GM18909 (cell line): ENCODE results near the gene LRRN4.

Experiments used
- ATAC-seq: cut with Tn5 transposase; IDR thresholded peaks from one replicate; pipeline ENCODE4 v1.9.1; 2021; ENCODE audit warnings: mild to moderate bottlenecking; ENCODE audit not compliant: unreplicated experiment, poor library complexity

Gene LRRN4

GRCh38 chr20:5990946-5991345, 62.9 kb downstream of the LRRN4 start:
- no peak for ATAC-seq
